Vagina (tissue), 2 donors: ENCODE data around the gene USP10. TPM values are rescaled to one million over a fixed set of nuclear protein-coding genes. Genes with fewer than 3 reads are reported as not detected.

Source experiments
- DNase-seq, 2 donors: peaks; one replicate each; pipeline ENCODE4 v3.0.0-alpha.2; 2017; ENCODE audit errors: extremely low spot score in 2 of 2
- H3K27ac ChIP-seq: fragments of 200-600 bp; sonication (generic); one replicate; pipeline ENCODE4 v1.5.1; 2019
- H3K27me3 ChIP-seq: fragments of 200-600 bp; sonication (generic); one replicate; pipeline ENCODE4 v1.5.1; 2019
- H3K36me3 ChIP-seq, 2 donors: fragments of 200-600 bp; sonication (generic); one replicate each; pipeline ENCODE4 v1.5.1; 2017 to 2019
- H3K4me1 ChIP-seq: fragments of 200-600 bp; sonication (generic); one replicate; pipeline ENCODE4 v1.5.1; 2019
- H3K4me3 ChIP-seq, 2 donors: fragments of 200-600 bp; sonication (generic); 1 replicate in 1 of 2; 2 replicates in 1 of 2; pipeline ENCODE4 v1.5.1; 2016 to 2019
- H3K9me3 ChIP-seq: fragments of 200-600 bp; sonication (generic); one replicate; pipeline ENCODE4 v1.5.1; 2019
- CTCF ChIP-seq, 3 experiments: fragments of 450-650 bp in 2 of 3; fragments of 200-600 bp in 1 of 3; sonication (generic) in 1 of 3; IDR thresholded peaks; one replicate each; pipeline ENCODE4 v1.5.1; 2017 to 2019; ENCODE audit warnings: antibody characterized with exemption in 3 of 3, mild to moderate bottlenecking in 2 of 3, moderate library complexity in 2 of 3
- POLR2A ChIP-seq, 2 donors: fragments of 450-650 bp; IDR thresholded peaks; one replicate each; pipeline ENCODE4 v1.6.1; 2017; ENCODE audit warnings: antibody characterized with exemption in 2 of 2, mild to moderate bottlenecking in 2 of 2, moderate library complexity in 2 of 2
- POLR2AphosphoS5 ChIP-seq, 2 donors: sonication (generic); formaldehyde crosslinking; IDR thresholded peaks; one replicate each; pipeline ENCODE4 v1.9.0; 2017; ENCODE audit warnings: antibody characterized with exemption in 2 of 2, mild to moderate bottlenecking in 2 of 2, low read depth in 1 of 2; ENCODE audit not compliant: insufficient read depth in 1 of 2
- intact Hi-C: fragments of 100-400 bp; cut with DNase I; formaldehyde crosslinking; loops from one replicate; pipeline ENCODE4 v1.15.1; 2023
- total RNA-seq: library from RNA; depleted of rRNA; stranded (reverse); fragments of >200 nt; gene quantifications from one replicate; pipeline ENCODE4 v1.2.3, GENCODE V29; 2016

The USP10 gene
- total RNA-seq, 1 donor from 2014 or later: 42.5 TPM

DNA sequence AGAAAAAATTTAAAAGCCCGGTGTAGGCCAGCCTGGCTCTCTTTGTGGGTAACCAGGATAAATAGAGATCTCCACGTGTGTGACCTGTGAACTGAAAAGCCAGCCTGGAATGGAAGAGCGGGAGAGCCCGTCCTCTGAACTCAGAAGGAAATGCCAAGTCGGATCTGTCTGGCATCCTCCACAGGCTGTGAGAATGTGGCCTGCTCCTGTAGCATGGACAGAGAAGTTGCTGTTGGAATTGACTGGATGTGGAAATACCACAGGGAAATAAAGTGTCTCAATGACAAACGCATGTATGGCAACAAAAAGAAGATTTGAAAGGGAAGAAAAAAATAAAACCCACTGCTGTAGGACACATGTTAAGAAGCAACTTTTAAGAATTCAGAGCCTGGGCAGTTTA is 44.8 kb upstream of the USP10 start:
- peaks cover 6 to 57% of the 10 kb centered on the region in 2 donors for H3K36me3 ChIP-seq
- no peak for DNase-seq
- H3K27me3 ChIP-seq: no peaks in the 10 kb centered on the region
- intact Hi-C loops: no loop called here
- no peak overlapping the region for H3K27ac ChIP-seq
- peaks cover 7% of the 10 kb centered on the region for H3K4me1 ChIP-seq
- H3K4me3 ChIP-seq: no peak overlapping the region
- no peak for TF ChIP-seq POLR2AphosphoS5 (IDR thresholded peaks at IDR 0.05; ENCODE audit: insufficient read depth in 1 of 2, low read depth in 1 of 2)
- no peak for TF ChIP-seq CTCF (IDR thresholded peaks at IDR 0.05)
- TF ChIP-seq POLR2A (IDR thresholded peaks at IDR 0.05): no peak
- H3K9me3 ChIP-seq: no peaks in the 10 kb centered on the region

DNA sequence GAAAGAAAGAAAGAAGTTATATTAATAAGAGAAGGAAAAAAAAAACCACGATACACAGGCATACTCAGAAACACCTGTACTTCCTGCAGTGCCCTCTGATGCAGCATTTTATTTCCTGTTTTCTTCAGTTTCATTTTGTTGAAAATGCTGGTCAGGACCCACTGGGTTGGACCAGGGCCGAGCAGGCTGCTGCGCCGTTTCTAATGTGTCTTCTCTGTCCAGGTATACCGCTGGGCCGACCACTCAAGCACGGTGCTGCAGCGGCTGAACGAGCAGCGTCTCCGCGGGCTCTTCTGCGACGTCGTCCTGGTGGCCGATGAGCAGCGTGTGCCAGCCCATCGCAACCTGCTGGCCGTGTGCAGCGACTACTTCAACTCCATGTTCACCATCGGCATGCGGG is 43.2 kb upstream of the USP10 start:
- H3K27ac ChIP-seq: no peak overlapping the region
- no peaks in the 10 kb centered on the region for H3K27me3 ChIP-seq
- intact Hi-C loops: no loop called here
- no peak for DNase-seq
- peaks cover 6 to 72% of the 10 kb centered on the region in 2 donors for H3K36me3 ChIP-seq
- no peak for TF ChIP-seq POLR2A (IDR thresholded peaks at IDR 0.05)
- no peak for TF ChIP-seq CTCF (IDR thresholded peaks at IDR 0.05)
- no peak for TF ChIP-seq POLR2AphosphoS5 (IDR thresholded peaks at IDR 0.05; ENCODE audit: insufficient read depth in 1 of 2, low read depth in 1 of 2)
- no peak overlapping the region for H3K4me3 ChIP-seq
- no peaks in the 10 kb centered on the region for H3K4me1 ChIP-seq
- no peaks in the 10 kb centered on the region for H3K9me3 ChIP-seq

DNA sequence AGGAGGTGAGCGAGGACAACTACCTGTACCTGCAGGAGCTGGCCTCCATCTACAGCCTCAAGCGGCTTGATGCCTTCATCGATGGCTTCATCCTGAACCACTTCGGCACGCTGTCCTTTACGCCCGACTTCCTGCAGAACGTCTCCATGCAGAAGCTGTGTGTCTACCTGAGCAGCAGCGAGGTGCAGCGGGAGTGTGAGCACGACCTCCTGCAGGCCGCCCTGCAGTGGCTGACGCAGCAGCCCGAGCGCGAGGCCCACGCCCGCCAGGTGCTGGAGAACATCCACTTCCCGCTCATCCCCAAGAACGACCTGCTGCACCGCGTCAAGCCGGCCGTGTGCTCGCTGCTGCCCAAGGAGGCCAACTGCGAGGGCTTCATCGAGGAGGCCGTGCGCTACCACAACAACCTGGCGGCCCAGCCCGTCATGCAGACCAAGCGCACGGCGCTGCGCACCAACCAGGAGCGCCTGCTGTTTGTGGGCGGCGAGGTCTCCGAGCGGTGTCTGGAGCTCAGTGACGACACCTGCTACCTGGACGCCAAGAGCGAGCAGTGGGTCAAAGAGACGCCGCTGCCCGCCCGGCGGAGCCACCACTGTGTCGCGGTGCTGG is 42.5 kb upstream of the USP10 start:
- H3K4me3 ChIP-seq: no peak overlapping the region
- TF ChIP-seq POLR2A (IDR thresholded peaks at IDR 0.05) (no peak), CTCF (IDR thresholded peaks at IDR 0.05) (no peak), POLR2AphosphoS5 (IDR thresholded peaks at IDR 0.05; ENCODE audit: insufficient read depth in 1 of 2, low read depth in 1 of 2) (no peak)
- H3K27ac ChIP-seq: no peak overlapping the region
- H3K27me3 ChIP-seq: no peaks in the 10 kb centered on the region
- H3K9me3 ChIP-seq: no peaks in the 10 kb centered on the region
- no peaks in the 10 kb centered on the region for H3K4me1 ChIP-seq
- no peak for DNase-seq
- H3K36me3 ChIP-seq: peaks cover 6 to 72% of the 10 kb centered on the region in 2 donors
- intact Hi-C loops: no loop called here

DNA sequence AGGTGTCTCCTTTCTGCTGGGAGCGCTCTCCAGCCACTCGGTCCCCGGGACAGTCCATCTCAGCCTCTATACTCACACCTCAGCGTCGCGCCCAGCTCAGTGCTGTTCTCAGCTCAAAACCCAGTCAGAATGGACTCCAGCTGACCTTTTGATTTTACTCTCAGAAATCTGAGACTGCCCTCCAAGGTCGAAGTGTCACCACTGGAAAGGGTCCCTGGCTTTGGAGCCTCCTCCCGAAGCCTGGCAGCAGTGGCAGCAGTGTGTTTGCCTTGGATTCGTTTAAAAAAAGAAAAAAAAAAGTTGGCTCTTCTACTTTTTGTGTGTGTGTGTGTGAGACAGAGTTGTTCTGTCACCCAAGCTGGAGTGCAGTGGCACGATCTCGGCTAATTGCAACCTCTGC is 41.1 kb upstream of the USP10 start:
- Histone ChIP-seq H3K4me3 (no peak overlapping the region), H3K4me1 (peaks cover 8% of the 10 kb centered on the region), H3K9me3 (no peaks in the 10 kb centered on the region), H3K27me3 (no peaks in the 10 kb centered on the region), H3K27ac (no peak overlapping the region), H3K36me3 (peaks cover 6 to 72% of the 10 kb centered on the region in 2 donors)
- intact Hi-C loops: no loop called here
- TF ChIP-seq POLR2AphosphoS5 (IDR thresholded peaks at IDR 0.05; ENCODE audit: insufficient read depth in 1 of 2, low read depth in 1 of 2): no peak
- TF ChIP-seq POLR2A (IDR thresholded peaks at IDR 0.05): no peak
- no peak for TF ChIP-seq CTCF (IDR thresholded peaks at IDR 0.05)
- DNase-seq: no peak

DNA sequence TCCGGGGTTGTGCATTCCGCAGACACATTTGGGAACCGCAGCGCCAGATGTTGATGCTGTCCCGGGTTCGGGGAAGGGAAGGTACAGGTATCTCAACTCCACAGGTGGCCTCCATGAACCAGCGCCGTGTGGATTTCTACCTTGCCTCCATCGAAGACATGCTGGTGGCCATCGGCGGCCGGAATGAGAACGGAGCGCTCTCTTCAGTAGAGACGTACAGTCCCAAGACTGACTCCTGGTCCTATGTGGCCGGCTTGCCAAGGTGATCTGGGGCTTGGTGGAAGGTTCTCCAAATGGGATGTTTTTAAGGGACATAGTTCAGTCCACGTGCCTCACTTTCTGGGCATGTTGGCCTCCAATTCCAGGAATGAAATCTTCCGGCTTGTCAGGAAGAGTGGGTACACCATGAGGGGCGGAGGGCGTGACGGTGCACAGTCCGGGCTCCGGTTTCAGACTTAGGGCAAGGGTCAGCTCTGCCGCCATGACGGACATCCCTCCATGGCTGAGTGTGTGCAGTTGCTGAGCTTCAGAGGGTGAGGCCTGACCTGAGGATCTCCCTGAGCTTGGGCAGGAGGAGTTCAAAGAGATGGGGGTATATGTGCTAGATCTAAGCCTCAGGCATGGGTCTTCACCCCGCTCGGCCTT is 40.0 kb upstream of the USP10 start:
- no peak for DNase-seq
- H3K27ac ChIP-seq: no peak overlapping the region
- no peaks in the 10 kb centered on the region for H3K27me3 ChIP-seq
- peaks cover 6 to 80% of the 10 kb centered on the region in 2 donors for H3K36me3 ChIP-seq
- H3K4me1 ChIP-seq: peaks cover 15% of the 10 kb centered on the region
- no peak for TF ChIP-seq CTCF (IDR thresholded peaks at IDR 0.05)
- TF ChIP-seq POLR2A (IDR thresholded peaks at IDR 0.05): no peak
- TF ChIP-seq POLR2AphosphoS5 (IDR thresholded peaks at IDR 0.05; ENCODE audit: insufficient read depth in 1 of 2, low read depth in 1 of 2): no peak
- no peaks in the 10 kb centered on the region for H3K9me3 ChIP-seq
- intact Hi-C loops: no loop called here
- no peak overlapping the region for H3K4me3 ChIP-seq
